Jurkat, Clone E6-1 (cell line): ENCODE results near the gene GARRE1.
"Not testable (repeated sequence)": the region's sequence is repeated elsewhere in the genome, so short reads cannot be mapped to it uniquely, and the experiment has no call there.

Experiments
- DNase-seq: peaks from one replicate; pipeline ENCODE4 v3.0.0-alpha.2; 2011; ENCODE audit warnings: low read depth, low spot score
- H3K4me3 ChIP-seq: 2 replicates; pipeline ENCODE4 v1.5.1; 2011; ENCODE audit warnings: mild to moderate bottlenecking, low read length, control low read depth, moderate library complexity

The GARRE1 gene

DNA sequence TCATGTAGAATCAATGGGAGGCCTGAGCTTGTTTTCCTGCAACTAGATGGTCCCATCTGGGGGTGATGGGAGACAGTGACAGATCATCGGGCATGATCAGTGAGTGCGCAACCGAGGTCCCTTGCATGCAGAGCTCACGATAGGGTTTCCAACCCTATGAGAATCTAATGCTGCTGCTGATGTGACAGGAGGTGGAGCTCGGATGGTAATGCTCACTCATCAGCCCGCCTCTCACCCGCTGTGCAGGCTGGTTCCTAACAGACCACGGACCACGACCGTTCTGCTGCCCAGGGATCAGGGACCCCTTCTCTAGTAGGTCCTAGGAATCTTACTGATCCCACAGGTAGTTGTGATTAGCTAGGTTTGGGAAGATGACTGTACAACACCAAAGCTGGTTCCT lies 23.5 kb upstream of the GARRE1 start:
- no peak for DNase-seq
- no peak overlapping the region for H3K4me3 ChIP-seq

GRCh38 chr19:34231439-34231838 lies 22.9 kb upstream of the GARRE1 start:
- DNase-seq, result no peak
- no peak overlapping the region for H3K4me3 ChIP-seq

- no peak overlapping the region for H3K4me3 ChIP-seq
- no peak for DNase-seq
These were observed 21.5 kb upstream of the GARRE1 start for GRCh38 chr19:34232566-34233481.

- no peak for DNase-seq
- H3K4me3 ChIP-seq, result no peak overlapping the region
These were observed 18.9 kb upstream of the GARRE1 start for GRCh38 chr19:34235425-34235940.

DNA sequence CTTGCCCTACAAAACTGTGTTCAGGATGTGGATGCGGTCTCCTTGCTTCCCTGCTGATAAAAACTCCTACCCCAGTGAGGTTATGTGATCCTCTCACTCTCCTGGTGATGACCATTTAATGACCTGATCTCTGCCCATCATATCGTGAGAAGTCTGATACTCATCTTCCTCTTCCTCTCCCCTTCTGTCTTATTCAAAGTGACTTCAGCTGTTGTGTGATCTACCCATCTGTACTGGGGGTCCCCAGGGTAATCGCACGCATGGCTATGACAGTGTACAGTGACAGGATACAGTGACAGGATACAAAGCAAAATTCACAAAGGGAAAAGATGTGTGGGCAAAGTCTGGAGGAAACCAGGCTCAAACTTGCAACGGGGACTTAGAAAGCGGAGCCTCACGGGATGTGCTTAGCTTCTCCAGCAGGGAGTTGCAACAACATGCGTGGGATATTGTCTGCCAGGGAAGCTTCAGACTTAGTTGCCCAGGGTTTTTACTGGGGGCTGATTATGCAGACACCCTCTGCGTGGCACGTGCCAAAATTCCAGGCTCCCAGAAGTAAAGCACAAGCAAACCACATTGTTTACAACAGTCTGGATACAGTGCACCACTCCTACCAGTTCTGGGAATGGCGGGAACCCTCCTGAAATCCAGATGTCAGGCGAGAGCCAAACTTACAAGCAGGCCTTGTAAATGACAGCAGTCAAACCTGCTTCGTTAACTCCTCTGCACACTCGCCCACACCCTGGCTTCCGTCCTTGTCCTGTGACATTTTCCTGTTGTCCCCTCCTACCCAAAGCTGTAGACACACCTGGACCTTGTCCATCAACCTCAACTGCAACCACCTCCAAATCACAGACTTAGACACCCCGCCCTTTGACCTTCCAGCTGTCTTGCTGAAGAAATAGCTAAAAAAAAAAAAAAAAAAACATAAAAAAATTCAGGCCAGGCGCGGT lies 18.0 kb upstream of the GARRE1 start:
- H3K4me3 ChIP-seq, result no peak overlapping the region
- DNase-seq, result no peak

DNA sequence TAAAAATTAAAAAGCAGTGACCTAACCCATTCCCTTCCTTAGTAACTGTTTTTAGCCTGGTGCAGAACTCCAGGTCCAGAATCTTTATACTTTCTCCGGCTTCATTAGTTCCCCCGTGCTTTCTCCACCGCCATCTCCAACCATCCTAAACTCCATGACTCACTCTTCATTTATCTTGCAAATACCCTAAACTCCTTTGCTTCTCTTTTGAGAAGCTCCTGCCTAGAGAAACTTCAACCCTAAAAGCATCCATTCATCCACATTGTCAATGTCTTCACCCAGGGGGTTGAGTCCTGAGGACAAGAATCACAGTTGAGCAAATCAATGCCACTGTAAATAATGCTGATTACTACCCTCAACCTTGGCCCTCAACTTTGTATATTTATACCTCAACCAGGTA lies 17.1 kb upstream of the GARRE1 start:
- no peak for DNase-seq
- no peak overlapping the region for H3K4me3 ChIP-seq

DNA sequence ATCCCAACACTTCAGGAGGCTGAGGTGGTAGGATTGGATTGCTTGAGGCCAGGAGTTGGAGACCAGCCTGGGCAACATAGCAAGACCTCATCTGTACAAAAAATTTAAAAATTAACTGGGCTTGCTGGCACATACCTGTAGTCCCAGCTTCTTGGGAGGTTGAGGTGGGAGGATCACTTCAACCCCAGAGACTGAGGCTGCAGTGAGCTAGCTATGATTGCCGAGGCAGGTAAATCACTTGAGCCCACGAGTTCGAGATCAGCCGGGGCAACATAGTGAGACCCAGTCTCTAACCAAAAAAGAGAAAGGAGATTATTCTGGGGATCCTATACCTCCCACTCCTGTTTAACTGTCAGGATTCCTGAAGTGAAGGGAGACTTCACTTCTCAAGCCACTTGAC lies 16.4 kb upstream of the GARRE1 start:
- DNase-seq, result no peak
- no peak overlapping the region for H3K4me3 ChIP-seq

GRCh38 chr19:34241513-34242337 lies 12.6 kb upstream of the GARRE1 start:
- no peak overlapping the region for H3K4me3 ChIP-seq
- DNase-seq, result peak; percentile 16

- DNase-seq, H3K4me3 ChIP-seq: not testable (repeated sequence)
These were observed 11.0 kb upstream of the GARRE1 start for GRCh38 chr19:34243138-34243875.

DNA sequence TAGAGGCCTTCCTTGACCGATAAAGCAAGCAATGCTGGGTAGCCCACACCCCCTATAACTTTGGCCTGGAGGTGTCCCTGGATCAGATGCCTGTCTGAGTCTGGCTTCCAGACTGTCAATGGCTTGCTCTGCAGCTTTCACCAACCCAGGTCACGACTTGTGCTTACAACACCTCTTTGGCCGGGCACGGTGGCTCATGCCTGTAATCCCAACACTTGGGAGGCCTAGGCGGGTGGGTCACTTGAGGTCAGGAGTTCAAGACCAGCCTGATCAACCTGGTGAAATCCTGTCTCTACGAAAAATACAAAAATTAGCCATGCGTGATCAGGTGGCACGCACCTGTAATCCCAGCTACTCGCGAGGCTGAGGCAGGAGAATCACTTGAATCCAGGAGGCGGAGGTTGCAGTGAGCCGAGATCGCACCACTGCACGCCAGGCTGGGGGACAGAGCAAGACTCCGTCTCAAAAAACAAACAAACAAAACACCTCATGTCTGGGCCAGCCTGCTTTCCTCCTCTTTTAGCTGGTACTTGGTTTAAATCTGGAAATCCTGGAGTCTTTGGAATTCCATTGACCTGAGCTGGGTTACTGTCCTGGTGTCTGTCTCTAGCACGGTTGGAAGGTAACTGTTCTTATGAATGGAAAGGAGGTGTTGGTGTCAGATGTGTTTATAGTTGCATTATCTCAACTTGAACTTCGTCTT lies 10.3 kb upstream of the GARRE1 start:
- DNase-seq, result no peak
- H3K4me3 ChIP-seq, result no peak overlapping the region

DNA sequence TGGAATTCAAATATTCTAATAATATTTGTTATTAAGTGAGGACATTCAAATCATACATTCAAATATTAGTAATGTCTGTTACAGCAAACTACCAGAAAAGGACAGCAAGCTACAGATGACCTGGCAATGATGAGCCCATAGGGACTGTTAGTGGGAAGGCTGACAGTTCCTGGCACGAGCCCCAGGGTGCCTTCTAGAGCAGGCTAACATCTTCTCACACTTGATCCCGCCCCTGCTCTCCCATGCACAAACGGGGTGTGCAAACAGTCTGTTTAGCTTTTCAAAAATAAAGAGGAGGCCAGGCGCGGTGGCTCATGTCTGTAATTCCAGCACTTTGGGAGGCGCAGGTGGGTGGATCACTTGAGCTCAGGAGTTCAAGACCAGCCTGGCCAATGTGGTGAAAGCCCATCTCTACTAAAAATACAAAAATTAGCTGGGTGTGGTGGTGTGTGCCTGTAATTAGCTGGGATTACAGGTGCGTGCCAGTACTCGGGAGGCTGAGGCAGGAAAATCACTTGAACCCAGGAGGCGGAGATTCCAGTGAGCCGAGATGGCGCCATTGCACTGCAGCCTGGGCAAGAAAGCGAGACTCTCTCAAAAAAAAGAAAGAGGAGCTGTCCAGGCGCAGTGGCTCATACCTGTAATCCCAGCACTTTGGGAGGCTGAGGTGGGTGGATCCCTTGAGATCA lies 9.6 kb upstream of the GARRE1 start:
- no peak overlapping the region for H3K4me3 ChIP-seq
- no peak for DNase-seq

DNA sequence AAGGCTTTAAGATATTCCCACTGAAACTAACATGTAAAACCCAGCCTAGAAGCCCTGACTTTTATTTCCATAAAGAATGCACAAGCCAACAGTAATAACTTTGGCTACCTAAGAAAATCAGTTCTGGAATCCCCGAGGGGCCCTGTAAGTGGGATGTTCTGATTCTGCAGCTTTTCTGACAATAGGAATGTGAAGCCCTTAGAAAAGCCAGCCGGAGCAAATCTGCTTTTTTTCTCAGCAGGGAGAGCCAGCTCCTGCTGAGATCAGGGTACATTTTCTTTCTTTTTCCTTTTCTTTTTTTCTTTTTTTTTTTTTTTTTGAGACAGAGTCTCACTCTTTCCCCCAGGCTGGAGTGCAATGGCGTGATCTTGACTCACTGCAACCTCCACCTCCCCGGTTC lies 8.0 kb upstream of the GARRE1 start:
- no peak for DNase-seq
- H3K4me3 ChIP-seq, result no peak overlapping the region

- H3K4me3 ChIP-seq, result no peak overlapping the region
- no peak for DNase-seq
These were observed 5.4 kb upstream of the GARRE1 start for GRCh38 chr19:34248941-34249340.

DNA sequence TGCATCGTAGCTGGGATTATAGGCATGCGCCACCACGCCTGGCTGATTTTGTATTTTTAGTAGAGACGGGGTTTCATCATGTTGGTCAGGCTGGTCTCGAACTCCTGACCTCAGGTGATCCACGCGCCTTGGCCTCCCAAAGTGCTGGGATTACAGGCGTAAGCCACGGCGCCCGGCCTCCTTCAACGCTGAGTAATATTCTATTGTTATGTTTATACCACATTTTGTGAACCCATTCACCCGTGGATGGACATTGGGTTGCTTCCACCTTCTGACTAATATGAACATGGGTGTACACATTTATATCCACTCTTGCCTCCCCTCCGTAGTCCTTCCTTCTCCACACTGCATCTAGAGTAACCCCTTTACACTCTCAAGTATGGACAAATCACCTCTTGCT lies 1.2 kb upstream of the GARRE1 start:
- DNase-seq, result not testable (repeated sequence)

GRCh38 chr19:34253681-34254045 lies 691 bp upstream of the GARRE1 start:
- H3K4me3 ChIP-seq, result peak overlapping the region; percentile 73
- not testable (repeated sequence) for DNase-seq

More for the DNA sequence above, 1.2 kb upstream of the GARRE1 start:
- not testable (repeated sequence) for H3K4me3 ChIP-seq

DNA sequence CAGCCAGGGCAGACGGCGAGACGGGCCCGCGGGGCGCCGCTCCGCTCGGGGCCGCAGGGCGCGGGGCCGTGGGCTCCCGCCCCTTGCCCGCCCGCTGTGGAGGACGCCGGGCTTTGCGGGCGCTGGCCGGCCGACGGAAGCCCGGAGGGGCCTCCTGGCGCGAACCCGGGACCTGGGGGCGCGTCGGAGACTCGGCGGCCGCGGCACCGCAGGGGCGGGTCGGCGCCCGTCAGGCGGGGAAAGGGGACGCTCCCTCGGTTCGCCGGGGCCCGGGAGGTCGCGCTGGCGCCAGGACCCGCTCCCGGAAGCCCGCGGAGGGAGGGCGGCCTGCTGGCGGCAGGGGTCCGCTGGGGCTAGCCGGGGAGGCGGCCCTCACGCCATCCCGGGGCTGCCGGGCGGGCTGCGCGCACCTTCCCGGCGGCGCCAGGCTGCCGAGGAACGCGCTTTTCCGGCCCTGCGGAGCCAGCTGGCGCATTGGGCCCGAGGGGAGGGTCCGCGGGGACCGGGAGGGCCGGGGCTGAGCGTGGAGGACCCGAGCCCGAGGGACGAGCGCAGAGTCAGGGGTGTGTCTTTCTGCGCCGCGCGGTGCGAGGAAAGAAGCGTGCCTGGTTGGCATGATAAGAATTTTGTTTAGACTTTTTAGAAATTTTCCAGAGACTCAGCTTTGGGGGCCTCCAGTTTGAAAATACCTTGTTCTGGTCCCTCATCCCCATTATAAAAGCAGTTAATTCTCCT lies 511 bp downstream of the GARRE1 start:
- DNase-seq, result no peak
- H3K4me3 ChIP-seq, result peak overlapping the region; percentile 73

- H3K4me3 ChIP-seq, result peak overlapping the region; percentile 73
- DNase-seq, result no peak
These were observed 1.2 kb downstream of the GARRE1 start for GRCh38 chr19:34255546-34255945.
